ENCODE results near the gene WDR70. TPM values are rescaled to one million over a fixed set of nuclear protein-coding genes. Genes with fewer than 3 reads are reported as not detected.

The WDR70 gene
- polyA plus RNA-seq, 1 of the 3 experiments (the other 2 are of a cell fraction), result 14.2 TPM

DNA sequence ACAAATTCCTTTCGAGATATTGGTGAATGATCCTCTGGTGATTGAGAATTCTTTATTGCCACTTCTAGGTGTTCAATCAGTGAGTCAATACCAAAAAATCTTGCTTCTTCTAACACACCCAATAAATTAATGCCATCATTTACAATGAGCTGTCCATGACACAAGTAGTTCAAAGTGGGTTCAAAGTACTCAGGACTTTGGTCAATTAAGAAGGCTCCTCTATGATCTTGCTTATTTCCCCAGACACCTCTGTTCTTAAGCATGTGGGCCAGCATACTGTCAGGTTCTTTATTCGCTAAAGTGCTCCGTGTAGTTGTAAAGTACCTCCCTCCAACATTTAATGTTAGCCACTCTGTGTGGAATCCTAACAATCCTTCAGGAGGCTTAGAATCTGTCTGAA, 127.1 kb downstream of the WDR70 start:
- ChIA-PET CTCF (no interaction called here), POLR2A (no interaction called here)
- Histone ChIP-seq H3K79me2 (ENCODE audit: insufficient read depth) (peaks cover 11% of the 10 kb centered on the region; the same call in 1 of the 2 replicates), H3F3A (replicated peaks; ENCODE audit: insufficient read depth) (no peaks in the 10 kb centered on the region), H3K36me3 (replicated peaks in 1 of 2; ENCODE audit: control insufficient read depth in 1 of 2, insufficient read depth in 2 of 2, low read length in 1 of 2) (no peaks in the 10 kb centered on the region), H3K9me2 (no peaks in the 10 kb centered on the region), H2AFZ (ENCODE audit: low read depth) (no peak overlapping the region), H3K27ac (ENCODE audit: low read depth in 2 of 2, low read length in 1 of 2) (no peak overlapping the region), H3K4me2 (no peak overlapping the region), H3K4me1 (ENCODE audit: control insufficient read depth in 1 of 2, insufficient read depth in 2 of 2, low read depth in 1 of 2, low read length in 1 of 2) (no peaks in the 10 kb centered on the region; a peak in 1 of 4 replicates), H3K4me3 (ENCODE audit: low read depth in 2 of 2, low read length in 1 of 2) (no peak overlapping the region), H3K9ac (no peak overlapping the region), H3K9me3 (no peaks in the 10 kb centered on the region), H3K27me3 (ENCODE audit: insufficient read depth) (no peaks in the 10 kb centered on the region), H4K20me1 (ENCODE audit: insufficient read depth) (no peaks in the 10 kb centered on the region)
- 98% methylated on average over 3 of the region's 3 CpGs for WGBS (ENCODE audit: low lambda C conversion rate)
- TF ChIP-seq TEAD4 (IDR thresholded peaks at IDR 0.05; ENCODE audit: borderline replicate concordance, insufficient read depth), result no peak
- no peak for TF ChIP-seq FOSL2 (IDR thresholded peaks at IDR 0.05; ENCODE audit: borderline replicate concordance, low read depth)
- no peak for TF ChIP-seq RAD21 (IDR thresholded peaks at IDR 0.05; ENCODE audit: low read length)
- no peak for TF ChIP-seq NRF1 (IDR thresholded peaks at IDR 0.05; ENCODE audit: low read depth, low read length)
- TF ChIP-seq FOXM1 (IDR thresholded peaks at IDR 0.05; ENCODE audit: low read depth), result no peak
- TF ChIP-seq CHD2 (IDR thresholded peaks at IDR 0.05; ENCODE audit: low read length, partially characterized antibody), result no peak
- no peak for TF ChIP-seq MEF2A (IDR thresholded peaks at IDR 0.05; ENCODE audit: borderline replicate concordance, low read depth)
- no peak for TF ChIP-seq FOXJ3 (CRISPR knock-in tag; IDR thresholded peaks at IDR 0.05)
- DNase-seq, result no peak

DNA sequence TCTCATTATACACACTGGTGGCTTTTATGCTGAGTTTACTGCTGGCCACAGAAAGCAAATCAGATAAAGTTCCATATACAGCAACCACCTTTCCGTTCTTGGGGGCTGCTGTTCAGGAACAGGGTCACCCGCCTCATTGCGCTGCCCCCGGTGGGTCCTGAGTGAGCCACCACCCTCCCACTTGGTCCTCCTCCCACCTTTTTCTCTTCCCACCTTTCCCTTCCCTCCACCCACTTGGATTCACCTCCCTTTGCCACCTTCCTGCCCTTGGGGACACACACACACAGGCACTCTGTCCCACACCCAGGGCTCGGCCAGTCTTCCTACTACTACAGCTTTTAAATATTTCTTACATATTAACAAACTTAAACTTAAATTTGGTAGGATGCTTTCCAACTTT, 127.6 kb downstream of the WDR70 start:
- Histone ChIP-seq H3K4me3 (ENCODE audit: low read depth in 2 of 2, low read length in 1 of 2) (no peak overlapping the region), H4K20me1 (ENCODE audit: insufficient read depth) (no peaks in the 10 kb centered on the region), H3K79me2 (ENCODE audit: insufficient read depth) (peaks cover 6% of the 10 kb centered on the region; the same call in 1 of the 2 replicates), H3K27me3 (ENCODE audit: insufficient read depth) (no peaks in the 10 kb centered on the region), H3F3A (replicated peaks; ENCODE audit: insufficient read depth) (no peaks in the 10 kb centered on the region), H3K36me3 (replicated peaks in 1 of 2; ENCODE audit: control insufficient read depth in 1 of 2, insufficient read depth in 2 of 2, low read length in 1 of 2) (no peaks in the 10 kb centered on the region), H3K9ac (no peak overlapping the region), H3K9me2 (no peaks in the 10 kb centered on the region), H3K4me1 (ENCODE audit: control insufficient read depth in 1 of 2, insufficient read depth in 2 of 2, low read depth in 1 of 2, low read length in 1 of 2) (no peaks in the 10 kb centered on the region), H3K4me2 (no peak overlapping the region), H3K27ac (ENCODE audit: low read depth in 2 of 2, low read length in 1 of 2) (no peak overlapping the region), H3K9me3 (no peaks in the 10 kb centered on the region), H2AFZ (ENCODE audit: low read depth) (no peak overlapping the region)
- TF ChIP-seq FOXM1 (IDR thresholded peaks at IDR 0.05; ENCODE audit: low read depth) (no peak), FOXJ3 (CRISPR knock-in tag; IDR thresholded peaks at IDR 0.05) (no peak), MXI1 (IDR thresholded peaks at IDR 0.05; ENCODE audit: low read depth, low read length) (no peak), SMC3 (IDR thresholded peaks at IDR 0.05; ENCODE audit: low read depth, low read length) (no peak), TCF12 (IDR thresholded peaks at IDR 0.05) (no peak), MEF2A (IDR thresholded peaks at IDR 0.05; ENCODE audit: borderline replicate concordance, low read depth) (no peak), EZH2phosphoT487 (IDR thresholded peaks at IDR 0.05; ENCODE audit: borderline replicate concordance, low read depth) (no peak), SIN3A (IDR thresholded peaks at IDR 0.05; ENCODE audit: borderline replicate concordance, low read depth, low read length) (no peak), MAX (IDR thresholded peaks at IDR 0.05; ENCODE audit: low read depth) (no peak), RXRA (IDR thresholded peaks at IDR 0.05; ENCODE audit: borderline replicate concordance, low read depth) (no peak), USF2 (IDR thresholded peaks at IDR 0.05; ENCODE audit: borderline replicate concordance, low read depth, low read length) (no peak), ELF1 (IDR thresholded peaks at IDR 0.05) (no peak), REST (IDR thresholded peaks at IDR 0.05; ENCODE audit: low read depth, low read length) (no peak), CHD2 (IDR thresholded peaks at IDR 0.05; ENCODE audit: low read length, partially characterized antibody) (no peak), EP300 (IDR thresholded peaks at IDR 0.05; ENCODE audit: borderline replicate concordance in 1 of 2, low read depth in 1 of 2, low read length in 1 of 2) (no peak), GABPA (IDR thresholded peaks at IDR 0.05; ENCODE audit: low read depth) (no peak), GATA2 (CRISPR knock-in tag; IDR thresholded peaks at IDR 0.05) (no peak)
- TF ChIP-seq, protein P1, sequence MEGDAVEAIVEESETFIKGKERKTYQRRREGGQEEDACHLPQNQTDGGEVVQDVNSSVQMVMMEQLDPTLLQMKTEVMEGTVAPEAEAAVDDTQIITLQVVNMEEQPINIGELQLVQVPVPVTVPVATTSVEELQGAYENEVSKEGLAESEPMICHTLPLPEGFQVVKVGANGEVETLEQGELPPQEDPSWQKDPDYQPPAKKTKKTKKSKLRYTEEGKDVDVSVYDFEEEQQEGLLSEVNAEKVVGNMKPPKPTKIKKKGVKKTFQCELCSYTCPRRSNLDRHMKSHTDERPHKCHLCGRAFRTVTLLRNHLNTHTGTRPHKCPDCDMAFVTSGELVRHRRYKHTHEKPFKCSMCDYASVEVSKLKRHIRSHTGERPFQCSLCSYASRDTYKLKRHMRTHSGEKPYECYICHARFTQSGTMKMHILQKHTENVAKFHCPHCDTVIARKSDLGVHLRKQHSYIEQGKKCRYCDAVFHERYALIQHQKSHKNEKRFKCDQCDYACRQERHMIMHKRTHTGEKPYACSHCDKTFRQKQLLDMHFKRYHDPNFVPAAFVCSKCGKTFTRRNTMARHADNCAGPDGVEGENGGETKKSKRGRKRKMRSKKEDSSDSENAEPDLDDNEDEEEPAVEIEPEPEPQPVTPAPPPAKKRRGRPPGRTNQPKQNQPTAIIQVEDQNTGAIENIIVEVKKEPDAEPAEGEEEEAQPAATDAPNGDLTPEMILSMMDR (IDR thresholded peaks at IDR 0.05), result no peak
- CTCF ChIA-PET, result interaction anchor here (0.7 to 0.9 kb wide), 2 partner anchors 14 to 29 kb away, joined by 3 read pairs; no protein-coding TSS in a partner anchor
- POLR2A ChIA-PET, result no interaction called here
- 92% methylated on average over 5 of the region's 5 CpGs for WGBS (ENCODE audit: low lambda C conversion rate)
- no peak for DNase-seq
